ENCODE data around the gene CFAP97D1.

DNA sequence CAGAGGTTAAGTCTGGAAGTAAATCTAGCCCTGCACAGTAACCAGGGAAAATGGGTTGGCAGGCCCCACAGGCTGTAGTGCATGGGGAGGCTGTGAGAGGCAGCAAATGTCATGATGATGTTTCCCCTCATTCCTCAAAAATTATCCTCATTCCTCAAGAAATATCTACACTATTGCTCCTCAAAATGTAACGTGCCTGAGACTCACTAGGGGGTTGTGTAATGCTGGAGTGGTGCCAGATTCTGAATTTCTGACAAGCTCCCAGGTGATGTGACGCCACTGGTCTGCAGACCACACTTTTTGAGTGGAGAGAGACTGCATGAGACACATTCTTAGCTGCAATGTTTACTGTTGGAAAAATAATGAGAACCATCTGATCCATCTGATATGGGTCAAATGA, 53.9 kb downstream of the CFAP97D1 start:
- TF ChIP-seq, protein P1, sequence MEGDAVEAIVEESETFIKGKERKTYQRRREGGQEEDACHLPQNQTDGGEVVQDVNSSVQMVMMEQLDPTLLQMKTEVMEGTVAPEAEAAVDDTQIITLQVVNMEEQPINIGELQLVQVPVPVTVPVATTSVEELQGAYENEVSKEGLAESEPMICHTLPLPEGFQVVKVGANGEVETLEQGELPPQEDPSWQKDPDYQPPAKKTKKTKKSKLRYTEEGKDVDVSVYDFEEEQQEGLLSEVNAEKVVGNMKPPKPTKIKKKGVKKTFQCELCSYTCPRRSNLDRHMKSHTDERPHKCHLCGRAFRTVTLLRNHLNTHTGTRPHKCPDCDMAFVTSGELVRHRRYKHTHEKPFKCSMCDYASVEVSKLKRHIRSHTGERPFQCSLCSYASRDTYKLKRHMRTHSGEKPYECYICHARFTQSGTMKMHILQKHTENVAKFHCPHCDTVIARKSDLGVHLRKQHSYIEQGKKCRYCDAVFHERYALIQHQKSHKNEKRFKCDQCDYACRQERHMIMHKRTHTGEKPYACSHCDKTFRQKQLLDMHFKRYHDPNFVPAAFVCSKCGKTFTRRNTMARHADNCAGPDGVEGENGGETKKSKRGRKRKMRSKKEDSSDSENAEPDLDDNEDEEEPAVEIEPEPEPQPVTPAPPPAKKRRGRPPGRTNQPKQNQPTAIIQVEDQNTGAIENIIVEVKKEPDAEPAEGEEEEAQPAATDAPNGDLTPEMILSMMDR (IDR thresholded peaks at IDR 0.05; ENCODE audit: insufficient read depth, low read depth, low read length), result no peak
- no peak for TF ChIP-seq EZH2 (IDR thresholded peaks at IDR 0.05; ENCODE audit: insufficient read depth, low read length)

All from astrocyte (in vitro differentiated cells and primary cell).